GM21723 (cell line): ENCODE measurements around the gene SENP7.
A peak's percentile ranks its signal among the peaks of the same experiment; 100 is the strongest.
"Not testable (repeated sequence)": the region's sequence is repeated elsewhere in the genome, so short reads cannot be mapped to it uniquely, and the experiment has no call there.

Source experiments
- ATAC-seq: cut with Tn5 transposase; IDR thresholded peaks from one replicate; pipeline ENCODE4 v1.9.1; 2021; ENCODE audit warnings: mild to moderate bottlenecking, moderate library complexity; ENCODE audit not compliant: unreplicated experiment

Gene SENP7

GRCh38 chr3:101527441-101527840, 14.4 kb upstream of the SENP7 start:
- no peak for ATAC-seq

DNA sequence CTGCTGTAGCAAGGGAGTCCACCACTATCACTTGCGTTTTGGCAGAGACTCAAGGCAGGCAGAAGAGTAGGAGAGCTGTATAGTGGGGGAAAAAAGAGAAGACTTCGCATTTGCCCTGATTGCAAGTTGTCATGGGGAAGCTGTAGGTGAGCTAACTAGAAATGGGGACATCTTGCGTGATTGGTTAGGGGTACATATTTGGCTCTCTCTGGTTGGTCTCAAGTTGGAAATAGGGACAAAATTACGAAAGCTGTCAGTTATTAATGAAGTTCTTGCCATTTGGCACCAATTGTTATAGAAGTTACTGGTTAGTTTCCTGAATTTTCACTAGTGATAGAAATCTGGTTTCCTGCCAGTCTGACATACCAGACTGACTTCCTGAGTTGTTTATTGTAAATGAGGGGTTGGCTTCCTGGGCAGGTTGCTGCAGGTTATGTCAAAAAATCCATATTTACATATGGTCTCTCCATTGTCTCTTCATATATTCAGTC, 8.2 kb upstream of the SENP7 start:
- no peak for ATAC-seq

GRCh38 chr3:101519685-101520365, 6.8 kb upstream of the SENP7 start:
- ATAC-seq, result no peak

DNA sequence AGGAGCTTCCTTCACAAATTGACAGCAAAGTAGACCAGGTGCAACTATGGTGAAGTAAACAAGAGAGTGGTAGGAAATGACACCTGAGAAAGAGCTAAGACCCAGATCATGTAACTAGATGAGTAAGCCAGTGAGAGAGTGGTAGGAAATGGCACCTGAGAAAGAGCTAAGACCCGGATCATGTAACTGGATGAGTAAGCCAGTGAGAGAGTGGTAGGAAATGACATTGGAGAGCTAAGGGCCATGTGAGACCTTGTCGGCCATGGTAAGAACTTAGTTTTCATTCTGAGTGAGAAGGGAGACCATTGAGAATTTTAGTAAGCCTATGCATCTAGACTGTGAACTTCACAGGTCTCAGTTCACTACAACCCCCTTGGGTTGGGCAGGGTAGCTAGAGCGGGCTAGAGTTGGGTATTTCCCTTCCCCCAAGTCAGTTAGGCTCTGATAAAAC, 5.4 kb upstream of the SENP7 start:
- ATAC-seq, result peak; percentile 98

DNA sequence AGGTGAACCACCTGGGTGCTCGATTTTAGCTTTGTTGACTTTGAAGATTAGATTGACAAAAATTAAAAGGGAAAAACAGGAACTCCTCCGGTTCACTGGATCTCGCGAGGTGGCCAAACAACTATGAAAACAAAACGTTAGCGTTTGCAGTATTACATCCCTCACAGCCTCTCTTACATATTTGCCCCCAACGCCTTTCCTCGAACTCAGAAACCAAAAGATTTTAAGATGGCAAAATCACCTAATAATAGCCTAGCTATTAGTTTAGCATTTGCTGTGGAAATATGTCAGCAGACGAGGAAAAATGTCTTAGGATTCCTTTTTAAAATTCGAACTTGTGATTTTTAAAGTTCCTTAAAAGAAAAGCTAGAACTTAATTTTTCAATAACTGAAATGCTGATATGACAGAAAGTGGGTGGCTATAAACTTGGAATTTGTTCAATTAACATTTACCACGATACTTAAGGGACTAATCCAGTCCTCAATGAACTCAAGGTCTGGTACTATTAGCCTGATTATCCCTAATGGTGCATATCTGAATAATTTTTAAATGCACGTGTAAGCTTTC, 491 bp upstream of the SENP7 start:
- peak; percentile 35 for ATAC-seq

DNA sequence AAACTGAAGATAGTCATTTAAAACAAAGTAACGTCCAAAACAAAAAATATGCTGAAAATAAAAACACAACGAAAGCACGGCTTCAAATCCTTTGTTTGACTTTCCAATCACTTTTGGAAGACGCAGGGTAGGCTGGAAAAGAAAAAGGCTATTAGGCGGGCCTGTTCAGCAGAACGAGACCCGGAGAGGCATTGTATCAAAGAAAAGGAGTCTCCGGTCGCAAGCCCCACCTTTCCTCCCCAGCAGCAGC, 691 bp downstream of the SENP7 start:
- ATAC-seq, result peak; percentile 38

- no peak for ATAC-seq
These were observed 3.2 kb downstream of the SENP7 start for GRCh38 chr3:101509811-101510210.

DNA sequence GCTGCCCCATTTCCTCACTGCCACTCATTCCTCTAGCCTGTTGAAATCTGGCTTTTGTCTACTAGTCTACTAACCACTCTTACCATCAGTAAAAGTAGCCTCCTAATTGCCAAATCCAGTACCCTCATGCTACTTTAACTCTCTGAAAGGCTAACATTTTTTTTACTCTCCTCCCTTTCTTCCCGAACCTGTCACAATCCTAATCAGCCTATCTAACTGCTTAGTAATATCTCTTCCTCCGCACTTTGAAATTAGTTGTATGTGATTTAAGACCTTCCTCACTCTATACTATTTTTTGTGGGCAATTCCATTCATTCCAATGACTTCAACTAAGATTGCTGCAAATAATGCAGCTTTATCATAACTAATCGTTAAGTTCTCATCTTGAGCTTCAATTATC, 3.7 kb downstream of the SENP7 start:
- no peak for ATAC-seq

DNA sequence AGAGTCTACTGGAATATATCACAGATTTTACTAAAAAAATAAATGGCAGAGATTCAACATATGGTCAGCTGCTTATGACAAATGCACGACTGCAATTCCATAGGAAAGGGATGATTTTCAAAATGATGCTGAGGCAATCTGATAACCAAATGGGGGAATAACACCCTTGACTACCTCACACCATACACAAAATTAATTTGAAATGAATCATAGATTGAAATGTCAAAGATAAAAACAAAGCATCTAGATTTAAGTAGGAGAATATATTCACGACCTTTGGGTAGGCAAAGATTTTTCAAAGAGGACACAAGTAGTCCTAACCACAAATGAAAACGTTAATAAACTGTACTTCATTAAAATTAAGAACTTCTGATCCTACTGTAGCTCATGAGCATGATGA, 11.2 kb downstream of the SENP7 start:
- ATAC-seq, result no peak

- no peak for ATAC-seq
These were observed 12.8 kb downstream of the SENP7 start for GRCh38 chr3:101500208-101500607.

DNA sequence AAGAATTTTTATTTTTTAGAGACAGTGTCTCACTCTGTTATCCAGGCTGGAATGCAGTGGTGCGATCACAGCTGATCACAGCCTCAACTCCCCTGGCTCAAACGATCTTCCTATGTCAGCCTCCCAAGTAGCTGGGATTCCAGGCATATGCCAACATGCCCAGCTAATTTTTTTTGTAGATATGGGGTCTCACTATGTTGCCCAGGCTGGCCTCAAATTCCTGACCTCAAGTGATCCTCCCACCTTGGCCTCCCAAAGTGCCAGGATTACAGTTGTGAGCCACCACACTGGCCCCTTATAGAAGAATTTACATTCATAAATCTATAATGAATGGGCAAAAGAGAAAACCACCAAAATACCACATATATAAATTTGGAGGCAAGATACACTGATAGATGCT, 15.2 kb downstream of the SENP7 start:
- ATAC-seq, result no peak

- no peak for ATAC-seq
These were observed 17.5 kb downstream of the SENP7 start for GRCh38 chr3:101495552-101495951.

DNA sequence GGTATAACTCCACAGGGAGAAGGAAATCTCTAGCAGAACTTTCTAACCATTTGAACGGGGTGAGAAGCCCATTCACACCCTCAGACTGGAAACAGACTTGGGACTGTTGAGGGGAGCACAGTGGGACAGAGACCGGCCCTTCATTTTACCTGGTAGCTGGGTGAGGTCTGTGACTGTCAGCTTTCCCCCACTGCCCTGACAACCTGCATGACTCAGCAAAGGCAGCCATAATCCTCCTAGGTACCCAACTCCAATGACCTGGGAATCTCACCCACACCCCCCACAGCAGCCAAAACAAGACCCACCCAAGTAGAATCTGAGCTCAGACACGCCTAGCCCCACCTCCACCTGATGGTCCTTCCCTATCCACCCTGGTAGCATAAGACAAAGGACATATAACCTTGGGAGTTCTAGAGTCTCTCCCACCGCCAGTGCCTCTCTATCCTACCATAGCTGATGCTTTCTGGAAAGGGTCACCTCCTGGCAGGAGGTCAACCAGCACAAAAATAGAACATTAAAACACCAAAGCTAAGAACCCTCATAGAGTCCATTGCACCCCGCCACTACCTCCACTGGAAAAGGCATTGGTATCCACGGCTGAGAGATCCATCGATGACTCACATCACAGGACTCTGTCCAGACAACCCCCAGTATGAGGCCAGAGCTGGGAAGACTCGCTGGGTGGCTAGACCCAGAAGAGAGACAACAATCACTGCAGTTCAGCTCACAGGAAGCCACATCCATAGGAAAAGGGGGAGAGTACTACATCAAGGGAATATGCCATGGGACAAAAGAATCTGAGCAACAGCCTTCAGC, 28.0 kb downstream of the SENP7 start:
- ATAC-seq, result no peak

GRCh38 chr3:101478980-101479379, 34.0 kb downstream of the SENP7 start:
- no peak for ATAC-seq

DNA sequence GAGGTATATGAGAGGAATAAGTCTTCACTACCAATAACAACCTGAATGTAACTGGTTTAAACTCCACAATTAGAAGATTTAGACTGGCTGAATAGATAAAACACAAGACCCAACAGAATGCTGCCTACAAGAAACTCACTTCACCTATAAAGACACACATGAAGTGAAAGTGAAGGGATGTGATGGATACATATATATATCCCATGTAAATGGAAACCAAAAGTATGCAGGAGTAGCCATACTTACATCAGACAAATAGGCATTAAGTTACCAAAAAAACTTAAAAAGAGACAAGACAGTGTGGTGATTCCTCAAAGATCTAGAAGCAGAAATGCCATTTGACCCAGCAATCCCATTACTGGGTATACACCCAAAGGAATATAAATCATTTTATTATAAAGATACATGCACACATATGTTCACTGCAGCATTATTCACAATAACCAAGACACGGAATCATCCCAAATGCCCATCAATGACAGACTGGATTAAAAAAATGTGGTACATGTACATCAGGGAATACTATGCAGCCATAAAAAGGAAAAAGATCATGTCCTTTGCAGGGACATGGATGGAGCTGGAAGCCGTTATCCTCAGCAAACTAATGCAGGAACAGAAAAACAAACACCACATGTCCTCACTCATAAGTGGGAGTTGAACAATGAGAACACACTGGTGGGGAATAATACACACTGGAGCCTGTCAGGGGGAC, 38.0 kb downstream of the SENP7 start:
- ATAC-seq, result not testable (repeated sequence)

GRCh38 chr3:101468676-101469075, 44.3 kb downstream of the SENP7 start:
- not testable (repeated sequence) for ATAC-seq

- not testable (repeated sequence) for ATAC-seq
These were observed 45.7 kb downstream of the SENP7 start for GRCh38 chr3:101467310-101467663.

DNA sequence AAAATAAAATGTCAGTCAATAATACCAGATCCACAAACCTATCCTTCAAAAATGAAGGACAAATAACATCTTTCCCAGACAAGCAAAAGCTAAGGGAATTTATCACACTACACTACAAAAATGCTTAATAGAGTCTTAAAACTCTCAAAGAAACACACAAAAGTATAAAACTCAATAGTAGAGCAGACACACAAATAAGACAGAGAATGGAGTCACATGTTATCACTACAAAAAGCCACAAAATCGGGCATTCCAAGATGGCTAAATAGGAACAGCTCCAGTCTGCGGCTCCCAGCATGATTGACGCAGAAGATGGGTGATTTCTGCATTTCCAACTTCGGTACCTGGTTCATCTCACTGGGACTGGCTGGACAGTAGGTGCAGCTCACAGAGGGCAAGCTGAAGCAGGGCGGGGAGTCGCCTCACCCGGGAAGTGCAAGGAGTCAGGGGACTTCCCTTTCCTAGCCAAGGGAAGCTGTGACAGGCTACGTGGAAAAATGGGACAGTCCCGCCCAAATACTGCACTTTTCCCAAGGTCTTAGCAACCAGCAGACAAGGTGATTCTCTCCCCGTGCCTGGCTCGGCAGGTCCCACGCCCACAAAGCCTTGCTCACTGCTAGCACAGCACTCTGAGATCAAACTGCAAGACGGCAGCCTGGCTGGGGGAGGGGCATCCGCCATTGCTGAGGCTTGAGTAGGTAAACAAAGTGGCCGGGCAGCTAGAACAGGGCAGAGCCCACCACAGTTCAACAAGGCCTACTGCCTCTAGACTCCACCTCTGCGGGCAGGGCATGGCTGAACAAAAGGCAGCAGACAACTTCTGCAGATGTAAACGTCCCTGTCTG, 46.3 kb downstream of the SENP7 start:
- ATAC-seq, result no peak

DNA sequence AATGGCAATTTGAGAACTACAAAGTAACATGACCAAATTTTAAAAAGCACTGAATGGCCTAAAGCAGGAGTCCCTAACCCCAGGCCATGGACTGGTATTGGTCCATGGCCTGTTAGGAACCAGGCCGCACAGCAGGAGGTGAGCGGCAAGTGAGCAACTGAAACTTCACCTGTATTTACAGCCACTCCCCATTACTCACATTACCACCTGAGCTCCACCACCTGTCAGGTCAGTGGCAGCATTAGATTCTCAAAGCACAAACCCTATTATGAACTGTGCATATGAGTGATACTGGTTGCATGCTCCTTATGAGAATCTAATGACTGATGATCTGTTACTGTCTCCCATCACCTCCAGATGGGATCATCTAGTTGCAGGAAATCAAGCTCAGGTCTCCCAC, 48.8 kb downstream of the SENP7 start:
- ATAC-seq, result no peak

DNA sequence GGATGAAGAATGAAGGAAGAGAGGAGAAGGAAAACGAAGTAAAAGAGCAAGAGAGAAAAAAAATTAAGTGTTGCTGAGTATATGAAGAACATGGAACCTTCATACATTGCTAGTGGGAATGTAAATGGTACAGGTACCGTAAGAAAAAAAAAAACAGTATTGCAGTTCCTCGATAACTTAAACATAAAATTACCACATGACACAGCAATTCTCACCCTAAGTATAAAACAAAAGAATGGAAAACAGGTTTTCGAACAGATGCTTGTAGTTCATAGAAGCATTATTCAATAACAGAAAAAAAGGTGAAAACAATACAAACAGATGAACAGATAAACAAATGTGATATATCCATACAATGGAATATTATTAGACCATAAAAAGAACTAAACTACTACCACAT, 51.6 kb downstream of the SENP7 start:
- ATAC-seq, result no peak

DNA sequence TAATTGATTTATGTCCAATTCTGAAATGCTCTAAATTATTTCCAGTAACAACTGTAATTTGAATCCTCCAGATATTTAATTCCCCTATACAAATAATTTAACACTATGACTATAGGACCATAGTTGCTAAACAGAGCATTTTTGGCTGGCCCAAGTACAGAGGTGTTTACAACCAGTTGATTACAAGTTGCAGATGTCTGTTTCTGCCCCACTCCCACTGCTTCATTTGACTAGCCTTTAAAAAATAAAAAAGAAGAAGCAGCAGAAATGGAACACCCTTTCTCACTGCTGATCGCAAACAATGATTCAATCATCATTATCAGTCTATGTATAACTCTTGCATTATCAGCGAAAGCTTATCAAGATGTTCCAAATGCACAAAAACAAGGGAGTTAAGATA, 54.6 kb downstream of the SENP7 start:
- no peak for ATAC-seq
